Hepatocyte (in vitro differentiated cells): ENCODE measurements around the gene ALG8. TPM values are rescaled to one million over a fixed set of nuclear protein-coding genes. Genes with fewer than 3 reads are reported as not detected.
"Not testable (repeated sequence)": the region's sequence is repeated elsewhere in the genome, so short reads cannot be mapped to it uniquely, and the experiment has no call there.

Experiments
- DNase-seq: peaks from one replicate; pipeline ENCODE4 v3.0.0-alpha.2; 2016; ENCODE audit warnings: low spot score
- H2AFZ ChIP-seq: fragments of 200-600 bp; sonication (generic); 2 replicates; pipeline ENCODE4 v1.6.0; 2016; ENCODE audit warnings: antibody characterized with exemption, mild to moderate bottlenecking
- H3K27ac ChIP-seq: fragments of 200-600 bp; sonication (generic); 2 replicates; pipeline ENCODE4 v1.5.1; 2016; ENCODE audit warnings: mild to moderate bottlenecking
- H3K27me3 ChIP-seq: fragments of 200-600 bp; sonication (generic); 2 replicates; pipeline ENCODE4 v1.6.1; 2016
- H3K36me3 ChIP-seq: fragments of 200-600 bp; sonication (generic); replicated peaks from 2 replicates; pipeline ENCODE4 v1.5.1; 2016; ENCODE audit warnings: low read depth; ENCODE audit not compliant: insufficient read depth
- H3K4me1 ChIP-seq: fragments of 200-600 bp; sonication (generic); 2 replicates; pipeline ENCODE4 v1.5.1; 2016; ENCODE audit warnings: mild to moderate bottlenecking, moderate library complexity; ENCODE audit not compliant: insufficient read depth
- H3K4me2 ChIP-seq: fragments of 200-600 bp; sonication (generic); 2 replicates; pipeline ENCODE4 v1.6.0; 2016
- H3K4me3 ChIP-seq: fragments of 200-600 bp; sonication (generic); 2 replicates; pipeline ENCODE4 v1.5.1; 2016; ENCODE audit warnings: mild to moderate bottlenecking
- H3K79me2 ChIP-seq: fragments of 200-600 bp; sonication (generic); 2 replicates; pipeline ENCODE4 v1.6.0; 2017; ENCODE audit warnings: mild to moderate bottlenecking
- H3K9me2 ChIP-seq: fragments of 200-600 bp; sonication (generic); replicated peaks from 2 replicates; pipeline ENCODE4 v1.6.0; 2017; ENCODE audit warnings: mild to moderate bottlenecking; ENCODE audit not compliant: insufficient read depth
- H3K9me3 ChIP-seq: fragments of 200-600 bp; sonication (generic); 2 replicates; pipeline ENCODE4 v1.5.1; 2016; ENCODE audit warnings: low read depth, mild to moderate bottlenecking
- H4K20me1 ChIP-seq: fragments of 200-600 bp; sonication (generic); 2 replicates; pipeline ENCODE4 v1.6.0; 2016; ENCODE audit warnings: mild to moderate bottlenecking; ENCODE audit not compliant: insufficient read depth, poor library complexity, severe bottlenecking
- EZH2 ChIP-seq: fragments of 200-600 bp; sonication (generic); IDR thresholded peaks from 2 replicates; pipeline ENCODE4 v1.6.1; 2016; ENCODE audit warnings: antibody characterized with exemption, mild to moderate bottlenecking, borderline replicate concordance
- EZH2phosphoT487 ChIP-seq: fragments of 200-600 bp; sonication (generic); IDR thresholded peaks from one replicate; pipeline ENCODE4 v1.6.1; 2018; ENCODE audit warnings: antibody characterized with exemption, mild to moderate bottlenecking, low read depth, moderate library complexity; ENCODE audit not compliant: unreplicated experiment, severe bottlenecking
- WGBS: methylation state at CpG from one replicate; pipeline ENCODE4 v1.1.6; 2016; ENCODE audit warnings: low lambda C conversion rate; ENCODE audit errors: missing lambda C conversion rate; 5-methylcytosine and 5-hydroxymethylcytosine counted together
- polyA plus RNA-seq: library from polyadenylated mRNA; unstranded; fragments of >200 nt; fragmentation: Nextera tagmentation; extraction: Ambion mirVana; gene quantifications from 2 replicates; pipeline ENCODE4 v1.2.1, GENCODE V29; 2016
- total RNA-seq: library from RNA; depleted of rRNA; stranded (reverse); fragments of >200 nt; gene quantifications from 2 replicates; pipeline ENCODE4 v1.2.3, GENCODE V29; 2014
- TF ChIP-seq, protein P1 (sequence below): fragments of 200-600 bp; sonication (generic); IDR thresholded peaks from 2 replicates; pipeline ENCODE4 v1.5.1; 2016; ENCODE audit warnings: antibody characterized with exemption, mild to moderate bottlenecking; ENCODE audit not compliant: poor library complexity

Gene ALG8
- total and polyA plus RNA-seq, 2 experiments from 2014 or later = 43.1 to 74.3 TPM

DNA sequence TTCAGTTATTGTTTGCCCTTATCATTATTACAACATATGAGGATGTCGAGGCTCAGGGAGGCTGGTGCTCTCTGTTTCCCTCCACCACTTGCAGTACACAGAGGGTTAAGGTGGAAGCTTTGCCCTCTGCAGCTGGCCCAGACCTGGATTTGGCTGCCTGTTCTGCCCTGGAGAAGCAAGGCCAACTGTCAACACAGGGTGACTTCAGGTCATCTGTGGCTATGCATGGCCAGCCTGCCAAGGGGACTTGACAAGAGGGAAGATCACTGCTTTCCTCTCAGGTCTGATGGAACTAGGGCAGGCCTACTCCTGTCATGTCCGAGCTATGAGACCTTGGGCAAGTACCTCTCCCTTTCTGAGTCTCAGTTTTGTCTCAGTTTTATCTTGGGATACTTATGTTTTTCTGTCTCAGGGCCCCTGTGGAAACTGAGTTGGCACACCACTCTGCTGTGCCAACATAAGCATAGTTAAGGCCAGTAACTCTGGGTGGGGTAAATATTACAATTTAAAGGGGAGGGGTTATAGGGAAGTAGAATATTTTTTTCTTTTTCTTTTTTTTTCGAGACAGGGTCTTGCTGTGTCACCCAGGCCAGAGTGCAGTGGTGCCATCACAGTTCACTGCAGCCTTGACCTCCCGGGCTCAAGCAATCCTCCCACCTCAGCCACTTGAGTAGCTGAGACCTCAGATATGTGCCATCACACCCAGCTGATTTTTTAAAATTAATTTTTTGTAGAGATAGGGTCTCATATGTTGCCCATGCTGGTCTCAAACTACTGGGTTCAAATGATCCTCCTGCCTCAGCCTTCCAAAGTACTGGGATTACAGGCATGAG lies 78.1 kb downstream of the ALG8 start:
- no peaks in the 10 kb centered on the region for H3K4me1 ChIP-seq
- no peaks in the 10 kb centered on the region for H3K79me2 ChIP-seq
- DNase-seq = no peak
- TF ChIP-seq, protein P1, sequence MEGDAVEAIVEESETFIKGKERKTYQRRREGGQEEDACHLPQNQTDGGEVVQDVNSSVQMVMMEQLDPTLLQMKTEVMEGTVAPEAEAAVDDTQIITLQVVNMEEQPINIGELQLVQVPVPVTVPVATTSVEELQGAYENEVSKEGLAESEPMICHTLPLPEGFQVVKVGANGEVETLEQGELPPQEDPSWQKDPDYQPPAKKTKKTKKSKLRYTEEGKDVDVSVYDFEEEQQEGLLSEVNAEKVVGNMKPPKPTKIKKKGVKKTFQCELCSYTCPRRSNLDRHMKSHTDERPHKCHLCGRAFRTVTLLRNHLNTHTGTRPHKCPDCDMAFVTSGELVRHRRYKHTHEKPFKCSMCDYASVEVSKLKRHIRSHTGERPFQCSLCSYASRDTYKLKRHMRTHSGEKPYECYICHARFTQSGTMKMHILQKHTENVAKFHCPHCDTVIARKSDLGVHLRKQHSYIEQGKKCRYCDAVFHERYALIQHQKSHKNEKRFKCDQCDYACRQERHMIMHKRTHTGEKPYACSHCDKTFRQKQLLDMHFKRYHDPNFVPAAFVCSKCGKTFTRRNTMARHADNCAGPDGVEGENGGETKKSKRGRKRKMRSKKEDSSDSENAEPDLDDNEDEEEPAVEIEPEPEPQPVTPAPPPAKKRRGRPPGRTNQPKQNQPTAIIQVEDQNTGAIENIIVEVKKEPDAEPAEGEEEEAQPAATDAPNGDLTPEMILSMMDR = no peak
- TF ChIP-seq EZH2phosphoT487 = no peak
- no peak for TF ChIP-seq EZH2
- H3K9me3 ChIP-seq = no peaks in the 10 kb centered on the region
- H3K36me3 ChIP-seq = no peaks in the 10 kb centered on the region
- no peak overlapping the region for H3K27ac ChIP-seq
- no peaks in the 10 kb centered on the region for H3K27me3 ChIP-seq
- 72% methylated on average over 4 of the region's 4 CpGs for WGBS
- H4K20me1 ChIP-seq = no peaks in the 10 kb centered on the region
- H3K4me3 ChIP-seq = no peak overlapping the region
- H2AFZ ChIP-seq = no peak overlapping the region
- no peaks in the 10 kb centered on the region for H3K9me2 ChIP-seq
- no peak overlapping the region for H3K4me2 ChIP-seq

- Histone ChIP-seq H3K9me2 (no peaks in the 10 kb centered on the region), H3K36me3 (no peaks in the 10 kb centered on the region), H3K4me2 (no peak overlapping the region), H3K4me3 (no peak overlapping the region), H4K20me1 (no peaks in the 10 kb centered on the region), H3K4me1 (no peaks in the 10 kb centered on the region), H3K27me3 (no peaks in the 10 kb centered on the region), H3K27ac (no peak overlapping the region), H3K79me2 (no peaks in the 10 kb centered on the region), H2AFZ (no peak overlapping the region), H3K9me3 (no peaks in the 10 kb centered on the region)
- TF ChIP-seq EZH2 (no peak), EZH2phosphoT487 (no peak)
- TF ChIP-seq, protein P1 = no peak
- no peak for DNase-seq
- 97% methylated on average over 8 of the region's 8 CpGs for WGBS
These were observed 78.9 kb downstream of the ALG8 start for GRCh38 chr11:78060533-78060932.

DNA sequence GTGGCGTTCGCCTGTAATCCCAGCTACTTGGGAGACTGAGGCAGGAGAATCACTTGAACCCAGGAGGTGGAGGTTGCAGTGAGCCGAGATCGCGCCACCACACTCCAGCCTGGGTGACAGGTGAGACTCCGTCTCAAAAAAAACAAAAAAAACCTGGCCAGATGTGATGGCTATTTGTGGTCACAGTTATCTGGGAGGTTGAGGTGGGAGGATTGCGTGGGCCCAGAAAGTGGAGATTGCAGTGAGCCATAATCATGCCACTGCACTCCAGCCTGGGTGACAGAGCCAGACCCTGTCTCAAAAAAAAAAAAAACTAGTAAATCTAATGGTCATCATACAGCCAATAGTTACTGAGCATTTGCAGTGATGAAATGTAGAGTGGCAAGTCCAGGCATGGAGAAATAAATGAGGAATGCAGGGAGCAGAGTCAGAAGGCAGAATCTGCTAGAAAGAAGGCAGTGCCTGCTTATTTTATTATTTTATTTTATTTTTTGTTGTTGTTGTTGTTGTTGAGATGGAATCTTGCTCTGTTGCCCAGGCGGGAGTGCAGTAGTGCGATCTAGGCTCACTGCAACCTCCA lies 79.6 kb downstream of the ALG8 start:
- not testable (repeated sequence) for DNase-seq, H3K4me2 ChIP-seq, H3K9me2 ChIP-seq, H3K27me3 ChIP-seq, H3K4me3 ChIP-seq, H4K20me1 ChIP-seq, H3K27ac ChIP-seq, H3K36me3 ChIP-seq, H3K79me2 ChIP-seq, H2AFZ ChIP-seq, H3K4me1 ChIP-seq, H3K9me3 ChIP-seq
- 97% methylated on average over 9 of the region's 9 CpGs for WGBS

DNA sequence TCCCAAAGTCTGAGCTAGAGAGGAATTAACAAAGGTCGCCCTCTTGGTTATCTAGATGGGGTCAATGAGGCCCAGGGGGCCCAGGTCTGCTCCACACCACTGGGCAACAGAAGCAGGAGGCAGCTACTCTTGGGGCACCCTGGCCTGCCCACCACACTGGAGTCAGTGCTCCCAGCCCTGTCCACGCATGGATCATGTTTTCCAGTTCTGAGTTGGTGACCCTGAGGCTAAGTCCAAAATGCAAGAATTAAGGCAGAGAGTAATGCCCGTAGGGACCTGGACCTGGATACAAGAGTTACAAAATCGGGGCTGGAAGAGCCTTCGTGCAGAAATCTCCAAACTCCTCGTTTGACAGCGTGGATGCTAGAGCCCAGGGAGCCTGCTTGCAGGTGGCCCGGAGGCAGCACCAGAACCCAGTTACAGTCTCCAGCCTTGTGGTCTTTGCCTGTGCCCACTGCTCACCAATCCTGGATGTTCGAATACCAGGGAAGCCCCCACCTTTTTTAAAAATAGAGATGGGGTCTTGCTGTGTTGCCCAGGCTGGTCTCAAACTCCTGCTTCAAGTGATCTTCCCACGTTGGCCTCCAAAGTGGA lies 81.9 kb downstream of the ALG8 start:
- Histone ChIP-seq H3K27me3 (no peaks in the 10 kb centered on the region), H3K9me3 (no peaks in the 10 kb centered on the region), H3K4me2 (no peak overlapping the region), H3K36me3 (no peaks in the 10 kb centered on the region), H3K4me3 (no peak overlapping the region), H2AFZ (no peak overlapping the region), H4K20me1 (no peaks in the 10 kb centered on the region), H3K79me2 (no peaks in the 10 kb centered on the region), H3K4me1 (no peaks in the 10 kb centered on the region), H3K9me2 (no peaks in the 10 kb centered on the region), H3K27ac (no peak overlapping the region)
- TF ChIP-seq EZH2phosphoT487 (no peak), EZH2 (no peak)
- TF ChIP-seq, protein P1 = no peak
- whole genome bisulfite sequencing = 79% methylated on average over 10 of the region's 10 CpGs
- DNase-seq = no peak
